HCT116 (cell line): ENCODE results near the gene CEP41. TPM values are rescaled to one million over a fixed set of nuclear protein-coding genes. Genes with fewer than 3 reads are reported as not detected.
A peak's percentile ranks its signal among the peaks of the same experiment; 100 is the strongest.

Experiments
- ATAC-seq: fragments of 200-7000 bp; cut with Tn5 transposase; 2 replicates; pipeline ENCODE4 v1.9.1; 2020; ENCODE audit warnings: mild to moderate bottlenecking, moderate library complexity
- BruUV-seq: library from RNA; stranded (reverse); fragments of 400-500 nt; replicated peaks from 2 replicates; lab custom pipeline; 2021; lab: Mats Ljungman, UMichigan
- CTCF ChIA-PET: fragments of 300-600 bp; sonication (Branson Sonifier 250); formaldehyde crosslinking; loops from one replicate; lab custom pipeline; 2021; ENCODE audit warnings: antibody characterized with exemption; lab: Charles Lee
- POLR2A ChIA-PET: fragments of 300-600, 350-600 bp; sonication (Branson Sonifier 250); formaldehyde crosslinking; loops from one replicate; lab custom pipeline; 2021; ENCODE audit warnings: antibody characterized with exemption; lab: Charles Lee
- RAD21 ChIA-PET, 2 experiments: fragments of 300-600 bp; sonication (Branson Sonifier 250); formaldehyde crosslinking; loops; one replicate each; lab custom pipeline; 2023; ENCODE audit warnings: low total read pairs in 2 of 2; ENCODE audit not compliant: uncharacterized antibody in 2 of 2, unreplicated experiment in 2 of 2, low non-redundant PET in 1 of 2; lab: Charles Lee
- DNase-seq: peaks from one replicate; pipeline ENCODE4 v3.0.0-alpha.2; 2010; ENCODE audit warnings: low read depth, low spot score
- H2AFZ ChIP-seq: fragments of 200-600 bp; shearing (Covaris generic), sonication (generic); 2 replicates; pipeline ENCODE4 v1.6.1; 2017; ENCODE audit warnings: low read depth, mixed run types, mixed read lengths, antibody characterized with exemption, low read length; ENCODE audit not compliant: poor library complexity, severe bottlenecking
- H3K27ac ChIP-seq: 2 replicates; pipeline ENCODE4 v1.5.1; 2012; ENCODE audit warnings: low read depth, low read length
- H3K27me3 ChIP-seq: fragments of 200-600 bp; sonication (generic); 2 replicates; pipeline ENCODE4 v1.6.1; 2016; ENCODE audit warnings: mixed run types, low read length, mixed read lengths; ENCODE audit not compliant: insufficient read depth
- H3K36me3 ChIP-seq, 2 experiments: fragments of 200-500 bp in 1 of 2; fragments of 200-600 bp in 1 of 2; sonication (Bioruptor generic) in 1 of 2; sonication (generic) in 1 of 2; 2 replicates each; pipeline versions ENCODE4 v1.5.1 to v1.6.1; 2014 to 2016; ENCODE audit warnings: low read length in 2 of 2, inconsistent platforms in 1 of 2, mixed read lengths in 1 of 2, mixed run types in 1 of 2; ENCODE audit not compliant: insufficient read depth in 2 of 2, control insufficient read depth in 1 of 2
- H3K4me1 ChIP-seq, 2 experiments: fragments of 200-600 bp in 1 of 2; sonication (generic) in 1 of 2; 2 replicates each; pipeline versions ENCODE4 v1.5.1 to v1.6.1; 2012 to 2017; ENCODE audit warnings: low read length in 2 of 2, inconsistent platforms in 1 of 2, mild to moderate bottlenecking in 1 of 2, mixed read lengths in 1 of 2, mixed run types in 1 of 2, moderate library complexity in 1 of 2; ENCODE audit not compliant: insufficient read depth in 2 of 2, control insufficient read depth in 1 of 2
- H3K4me2 ChIP-seq: fragments of 200-600 bp; sonication (generic); 2 replicates; pipeline ENCODE4 v1.6.1; 2017; ENCODE audit warnings: mixed run types, low read length, mixed read lengths
- H3K4me3 ChIP-seq, 2 experiments: fragments of 200-600 bp in 1 of 2; sonication (generic) in 1 of 2; replicated peaks in 1 of 2; 2 replicates each; pipeline ENCODE4 v1.5.1; 2011 to 2016; ENCODE audit warnings: low read length in 2 of 2, control low read depth in 1 of 2, low read depth in 1 of 2, mild to moderate bottlenecking in 1 of 2, mixed read lengths in 1 of 2, mixed run types in 1 of 2
- H3K79me2 ChIP-seq: fragments of 200-600 bp; sonication (generic); 2 replicates; pipeline ENCODE4 v1.6.1; 2017; ENCODE audit warnings: mild to moderate bottlenecking, mixed run types, low read length, moderate library complexity, mixed read lengths; ENCODE audit not compliant: insufficient read depth
- H3K9ac ChIP-seq: fragments of 200-600 bp; sonication (generic); 2 replicates; pipeline ENCODE4 v1.6.1; 2016; ENCODE audit warnings: low read length, mixed read lengths
- H3K9me2 ChIP-seq: fragments of 200-600 bp; sonication (generic), shearing (Covaris generic); 2 replicates; pipeline ENCODE4 v1.6.1; 2017; ENCODE audit warnings: mixed run types, mild to moderate bottlenecking, moderate library complexity; ENCODE audit not compliant: insufficient read depth
- H3K9me3 ChIP-seq, 2 experiments: fragments of 200-500 bp in 1 of 2; fragments of 200-600 bp in 1 of 2; sonication (Bioruptor generic) in 1 of 2; sonication (generic) in 1 of 2; 2 replicates each; pipeline ENCODE4 v1.6.1; 2014 to 2017; ENCODE audit warnings: low read length in 2 of 2, mixed read lengths in 2 of 2, inconsistent platforms in 1 of 2, low read depth in 1 of 2, mild to moderate bottlenecking in 1 of 2, mixed run types in 1 of 2, moderate library complexity in 1 of 2; ENCODE audit not compliant: control insufficient read depth in 1 of 2, insufficient read depth in 1 of 2
- H4K20me1 ChIP-seq: fragments of 200-600 bp; sonication (generic), shearing (Covaris generic); 2 replicates; pipeline ENCODE4 v1.6.1; 2017; ENCODE audit warnings: mixed run types, mild to moderate bottlenecking, moderate library complexity; ENCODE audit not compliant: insufficient read depth
- CBX3 ChIP-seq: IDR thresholded peaks from 2 replicates; pipeline ENCODE4 v1.6.1; 2012; ENCODE audit warnings: low read depth
- POLR2AphosphoS5 ChIP-seq: IDR thresholded peaks from 2 replicates; pipeline ENCODE4 v1.6.1; 2011; ENCODE audit warnings: mild to moderate bottlenecking, low read depth, low read length, moderate library complexity
- SIN3A ChIP-seq: IDR thresholded peaks from 2 replicates; pipeline ENCODE4 v1.6.1; 2012; ENCODE audit warnings: low read depth
- SP1 ChIP-seq: IDR thresholded peaks from 2 replicates; pipeline ENCODE4 v1.6.1; 2012; ENCODE audit warnings: low read depth
- SRF ChIP-seq: IDR thresholded peaks from 2 replicates; pipeline ENCODE4 v1.6.1; 2012; ENCODE audit warnings: low read depth
- YY1 ChIP-seq: IDR thresholded peaks from 2 replicates; pipeline ENCODE4 v1.6.1; 2011; ENCODE audit warnings: low read length, low read depth, moderate library complexity, mild to moderate bottlenecking; ENCODE audit not compliant: insufficient replicate concordance; ENCODE audit errors: extremely low read depth
- intact Hi-C: fragments of 100-400 bp; cut with micrococcal nuclease; formaldehyde crosslinking; loops from 2 replicates; pipeline ENCODE4 v1.10.0; 2022
- total RNA-seq: library from RNA; stranded (reverse); gene quantifications from one replicate; pipeline ENCODE4 v1.2.1, GENCODE V29; 2021; ENCODE audit not compliant: unreplicated experiment

Gene CEP41
- total RNA-seq, 1 experiment from 2014 or later, result 13.6 TPM

DNA sequence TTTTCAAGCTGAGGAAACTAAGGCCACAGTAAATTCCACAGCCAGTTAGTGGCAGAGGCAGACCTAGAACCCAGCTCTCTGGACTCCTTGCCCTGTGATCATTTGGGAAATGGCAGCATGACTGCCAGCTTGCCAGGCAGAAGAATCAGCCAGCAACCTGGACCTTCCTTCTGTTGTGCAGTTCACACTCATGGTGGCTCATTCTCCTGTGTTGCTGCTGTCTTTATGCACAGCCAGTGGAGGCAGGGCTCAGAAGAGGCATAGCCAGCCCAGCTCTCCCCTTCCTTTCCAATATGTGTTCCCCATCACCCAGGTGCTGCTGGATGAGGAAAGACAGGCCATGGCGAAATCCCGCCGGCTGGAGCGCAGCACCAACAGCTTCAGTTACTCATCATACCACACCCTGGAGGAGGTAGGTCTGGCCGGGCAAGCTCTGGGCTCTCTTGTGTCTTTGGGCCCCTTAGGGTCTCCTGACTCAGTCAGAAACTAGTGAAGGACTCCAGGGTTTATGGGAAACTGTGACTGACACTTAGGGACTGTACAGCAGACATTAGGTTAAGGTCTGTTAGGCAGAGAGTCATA is 81.4 kb downstream of the CEP41 start:
- ATAC-seq (no peak), DNase-seq (no peak)
- no peaks in the 10 kb centered on the region for H3K27me3 ChIP-seq
- peaks cover 35 to 51% of the 10 kb centered on the region in 2 experiments for H3K4me1 ChIP-seq
- no peaks in the 10 kb centered on the region for H4K20me1 ChIP-seq
- TF ChIP-seq SIN3A (no peak), SP1 (no peak), CBX3 (peak; percentile 86; the same call in 1 of the 2 replicates), POLR2AphosphoS5 (no peak)
- ChIA-PET POLR2A (no interaction called here), CTCF (no interaction called here), RAD21 (no interaction called here)
- no peak overlapping the region for H2AFZ ChIP-seq
- no peaks in the 10 kb centered on the region for H3K79me2 ChIP-seq
- H3K9me2 ChIP-seq, result no peaks in the 10 kb centered on the region
- no peak overlapping the region for H3K4me3 ChIP-seq
- no peak overlapping the region for H3K27ac ChIP-seq
- no peaks in the 10 kb centered on the region for H3K36me3 ChIP-seq
- no peak overlapping the region for H3K9ac ChIP-seq
- H3K9me3 ChIP-seq, result peaks cover 0 to 21% of the 10 kb centered on the region in 2 experiments; a peak in 1 of 4 replicates
- no TSS peak for BruUV-seq
- no peak overlapping the region for H3K4me2 ChIP-seq
- intact Hi-C loops, result loop anchor here (5.0 kb wide), 1 partner anchor 67 kb away; the partner anchor contains the start of gene CPA4

GRCh38 chr7:130358471-130358870 is 82.3 kb downstream of the CEP41 start:
- H3K9me2 ChIP-seq, result no peaks in the 10 kb centered on the region
- H3K27me3 ChIP-seq, result no peaks in the 10 kb centered on the region
- H3K27ac ChIP-seq, result no peak overlapping the region
- H3K4me3 ChIP-seq, result no peak overlapping the region
- DNase-seq (no peak), ATAC-seq (no peak)
- H2AFZ ChIP-seq, result no peak overlapping the region
- no peaks in the 10 kb centered on the region for H3K79me2 ChIP-seq
- CTCF ChIA-PET, result interaction anchor here (1.0 kb wide), 1 partner anchor 21 kb away, joined by 3 read pairs; no protein-coding TSS in a partner anchor
- TF ChIP-seq SP1 (no peak), YY1 (no peak), SRF (no peak)
- H3K4me1 ChIP-seq, result peaks cover 29 to 42% of the 10 kb centered on the region in 2 experiments
- BruUV-seq, result no TSS peak
- POLR2A ChIA-PET, result no interaction called here
- H3K9me3 ChIP-seq, result peaks cover 0 to 21% of the 10 kb centered on the region in 2 experiments; a peak in 1 of 4 replicates
- no peaks in the 10 kb centered on the region for H3K36me3 ChIP-seq
- intact Hi-C loops, result loop anchor here (5.0 kb wide), 1 partner anchor 66 kb away; the partner anchor contains the start of gene CPA4
- RAD21 ChIA-PET, result no interaction called here
- H3K9ac ChIP-seq, result no peak overlapping the region
- no peak overlapping the region for H3K4me2 ChIP-seq
- H4K20me1 ChIP-seq, result no peaks in the 10 kb centered on the region
